OCI-LY3 (cell line): Measurements from ENCODE around the gene GIMAP2.

ENCODE experiments used
- H2AFZ ChIP-seq: fragments of 200-600, 300-600 bp; shearing (Covaris generic); 2 replicates; pipeline ENCODE4 v1.6.0; 2014; ENCODE audit warnings: antibody characterized with exemption, low read depth, low read length
- H3K27ac ChIP-seq: fragments of 200-600, 300-600 bp; sonication (generic); 2 replicates; pipeline ENCODE4 v1.5.1; 2014; ENCODE audit warnings: mild to moderate bottlenecking, low read length, moderate library complexity, mixed read lengths
- H3K27me3 ChIP-seq: fragments of 200-600, 300-600 bp; sonication (generic); 2 replicates; pipeline ENCODE4 v1.6.1; 2014; ENCODE audit warnings: low read depth, low read length, mixed read lengths
- H3K36me3 ChIP-seq: fragments of 200-600, 300-600 bp; sonication (generic); replicated peaks from 2 replicates; pipeline ENCODE3; 2014; ENCODE audit warnings: low read depth, low read length, mixed read lengths
- H3K4me1 ChIP-seq: fragments of 300-600, 200-600 bp; sonication (generic); 2 replicates; pipeline ENCODE4 v1.6.1; 2014; ENCODE audit warnings: low read length, mixed read lengths
- H3K4me2 ChIP-seq: fragments of 200-600, 300-600 bp; sonication (generic); 2 replicates; pipeline ENCODE4 v1.6.1; 2014; ENCODE audit warnings: low read length, mixed read lengths
- H3K4me3 ChIP-seq: fragments of 300-600, 200-600 bp; sonication (generic); 2 replicates; pipeline ENCODE4 v1.5.1; 2014; ENCODE audit warnings: antibody characterized with exemption, mild to moderate bottlenecking, low read length, moderate library complexity
- H3K79me2 ChIP-seq: fragments of 300-600, 200-600 bp; shearing (Covaris generic); 2 replicates; pipeline ENCODE4 v1.6.1; 2014; ENCODE audit warnings: mild to moderate bottlenecking, low read length, mixed read lengths
- H3K9ac ChIP-seq: fragments of 300-600, 200-600 bp; shearing (Covaris generic); 2 replicates; pipeline ENCODE4 v1.6.0; 2014; ENCODE audit warnings: mild to moderate bottlenecking, low read length, moderate library complexity
- H3K9me3 ChIP-seq: fragments of 200-600, 300-600 bp; shearing (Covaris generic); 2 replicates; pipeline ENCODE4 v1.6.1; 2014; ENCODE audit warnings: low read length, mixed read lengths; ENCODE audit not compliant: insufficient read depth
- H4K20me1 ChIP-seq: fragments of 200-600, 300-600 bp; sonication (generic); 2 replicates; pipeline ENCODE4 v1.6.1; 2016; ENCODE audit warnings: low read length, mixed read lengths; ENCODE audit not compliant: insufficient read depth
- EZH2phosphoT487 ChIP-seq: fragments of 200-600 bp; shearing (Covaris generic); IDR thresholded peaks from 2 replicates; pipeline ENCODE4 v1.6.1; 2018; ENCODE audit warnings: antibody characterized with exemption, mixed run types, low read depth
- TF ChIP-seq, protein P1 (sequence below): fragments of 200-600, 300-600 bp; sonication (generic); IDR thresholded peaks from 2 replicates; pipeline ENCODE4 v1.5.1; 2014; ENCODE audit warnings: antibody characterized with exemption, low read length, low read depth

GIMAP2 gene

DNA sequence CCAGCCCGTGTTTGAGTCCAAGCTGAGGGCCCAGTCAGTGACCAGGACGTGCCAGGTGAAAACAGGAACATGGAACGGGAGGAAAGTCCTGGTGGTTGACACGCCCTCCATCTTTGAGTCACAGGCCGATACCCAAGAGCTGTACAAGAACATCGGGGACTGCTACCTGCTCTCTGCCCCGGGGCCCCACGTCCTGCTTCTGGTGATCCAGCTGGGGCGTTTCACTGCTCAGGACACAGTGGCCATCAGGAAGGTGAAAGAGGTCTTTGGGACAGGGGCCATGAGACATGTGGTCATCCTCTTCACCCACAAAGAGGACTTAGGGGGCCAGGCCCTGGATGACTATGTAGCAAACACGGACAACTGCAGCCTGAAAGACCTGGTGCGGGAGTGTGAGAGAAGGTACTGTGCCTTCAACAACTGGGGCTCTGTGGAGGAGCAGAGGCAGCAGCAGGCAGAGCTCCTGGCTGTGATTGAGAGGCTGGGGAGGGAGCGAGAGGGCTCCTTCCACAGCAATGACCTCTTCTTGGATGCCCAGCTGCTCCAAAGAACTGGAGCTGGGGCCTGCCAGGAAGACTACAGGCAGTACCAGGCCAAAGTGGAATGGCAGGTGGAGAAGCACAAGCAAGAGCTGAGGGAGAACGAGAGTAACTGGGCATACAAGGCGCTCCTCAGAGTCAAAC is 56.9 kb downstream of the GIMAP2 start:
- Histone ChIP-seq H3K4me2 (no peak overlapping the region), H3K4me1 (peaks cover 6% of the 10 kb centered on the region; the same call in 1 of the 2 replicates), H3K4me3 (no peak overlapping the region), H3K27ac (no peak overlapping the region), H3K9ac (no peak overlapping the region), H3K9me3 (no peaks in the 10 kb centered on the region), H3K36me3 (no peaks in the 10 kb centered on the region), H3K79me2 (no peaks in the 10 kb centered on the region), H4K20me1 (no peaks in the 10 kb centered on the region), H2AFZ (no peak overlapping the region), H3K27me3 (peaks cover 31% of the 10 kb centered on the region)
- TF ChIP-seq EZH2phosphoT487 = no peak
- TF ChIP-seq, protein P1, sequence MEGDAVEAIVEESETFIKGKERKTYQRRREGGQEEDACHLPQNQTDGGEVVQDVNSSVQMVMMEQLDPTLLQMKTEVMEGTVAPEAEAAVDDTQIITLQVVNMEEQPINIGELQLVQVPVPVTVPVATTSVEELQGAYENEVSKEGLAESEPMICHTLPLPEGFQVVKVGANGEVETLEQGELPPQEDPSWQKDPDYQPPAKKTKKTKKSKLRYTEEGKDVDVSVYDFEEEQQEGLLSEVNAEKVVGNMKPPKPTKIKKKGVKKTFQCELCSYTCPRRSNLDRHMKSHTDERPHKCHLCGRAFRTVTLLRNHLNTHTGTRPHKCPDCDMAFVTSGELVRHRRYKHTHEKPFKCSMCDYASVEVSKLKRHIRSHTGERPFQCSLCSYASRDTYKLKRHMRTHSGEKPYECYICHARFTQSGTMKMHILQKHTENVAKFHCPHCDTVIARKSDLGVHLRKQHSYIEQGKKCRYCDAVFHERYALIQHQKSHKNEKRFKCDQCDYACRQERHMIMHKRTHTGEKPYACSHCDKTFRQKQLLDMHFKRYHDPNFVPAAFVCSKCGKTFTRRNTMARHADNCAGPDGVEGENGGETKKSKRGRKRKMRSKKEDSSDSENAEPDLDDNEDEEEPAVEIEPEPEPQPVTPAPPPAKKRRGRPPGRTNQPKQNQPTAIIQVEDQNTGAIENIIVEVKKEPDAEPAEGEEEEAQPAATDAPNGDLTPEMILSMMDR = no peak
